IMR-90 (cell line): Measurements from ENCODE around the gene HIVEP3. TPM values are rescaled to one million over a fixed set of nuclear protein-coding genes. Genes with fewer than 3 reads are reported as not detected.

Experiments used
- ATAC-seq: fragments of 200-7000 bp; cut with Tn5 transposase; 2 replicates; pipeline ENCODE4 v1.9.1; 2020; ENCODE audit warnings: low read depth, mild to moderate bottlenecking, moderate library complexity
- BruUV-seq: library from RNA; stranded (reverse); fragments of 400-500 nt; replicated peaks from 2 replicates; lab custom pipeline; 2021; lab: Mats Ljungman, UMichigan
- CTCF ChIA-PET: fragments of 300-600 bp; formaldehyde crosslinking; extraction: SDS; loops from one replicate; lab custom pipeline; 2021; ENCODE audit warnings: antibody characterized with exemption; lab: Yijun Ruan, JAX
- POLR2A ChIA-PET: fragments of 300-600 bp; sonication (Branson Sonifier 250); formaldehyde crosslinking; loops from one replicate; lab custom pipeline; 2022; ENCODE audit warnings: antibody characterized with exemption; ENCODE audit not compliant: unreplicated experiment; lab: Charles Lee
- DNase-seq: peaks from one replicate; pipeline ENCODE4 v3.0.0; 2013
- H2AFZ ChIP-seq: replicated peaks from 2 replicates; pipeline ENCODE3; 2013; ENCODE audit warnings: low read length, mild to moderate bottlenecking; ENCODE audit not compliant: poor library complexity
- H2AK5ac ChIP-seq: 2 replicates; pipeline ENCODE4 v1.6.1; 2013; ENCODE audit warnings: low read depth, low read length, inconsistent platforms
- H2AK9ac ChIP-seq: replicated peaks from 2 replicates; pipeline ENCODE3; 2013; ENCODE audit warnings: mild to moderate bottlenecking, low read depth, low read length, moderate library complexity; ENCODE audit not compliant: poor library complexity
- H2BK120ac ChIP-seq: 2 replicates; pipeline ENCODE4 v1.6.1; 2013; ENCODE audit warnings: low read depth, low read length, inconsistent platforms
- H2BK15ac ChIP-seq: 3 replicates; pipeline ENCODE4 v1.6.1; 2013; ENCODE audit warnings: low read depth, low read length, inconsistent platforms
- H2BK20ac ChIP-seq: 2 replicates; pipeline ENCODE4 v1.6.1; 2013; ENCODE audit warnings: low read depth, mild to moderate bottlenecking, inconsistent platforms, low read length, moderate library complexity
- H2BK5ac ChIP-seq: 2 replicates; pipeline ENCODE4 v1.6.1; 2013; ENCODE audit warnings: mild to moderate bottlenecking, low read depth, low read length, inconsistent platforms; ENCODE audit not compliant: poor library complexity, severe bottlenecking
- H3K14ac ChIP-seq: replicated peaks from 2 replicates; pipeline ENCODE4 v1.6.1; 2013; ENCODE audit warnings: low read depth, low read length, inconsistent platforms
- H3K18ac ChIP-seq: 2 replicates; pipeline ENCODE4 v1.6.1; 2013; ENCODE audit warnings: low read depth, low read length, control low read depth
- H3K23ac ChIP-seq: 2 replicates; pipeline ENCODE4 v1.6.1; 2013; ENCODE audit warnings: low read depth, low read length, inconsistent platforms
- H3K27ac ChIP-seq: 2 replicates; pipeline ENCODE4 v1.5.1; 2013; ENCODE audit warnings: mild to moderate bottlenecking, control low read depth, low read length; ENCODE audit not compliant: insufficient read depth
- H3K27me3 ChIP-seq: 2 replicates; pipeline ENCODE4 v1.6.1; 2013; ENCODE audit warnings: low read length; ENCODE audit not compliant: control insufficient read depth, insufficient read depth
- H3K36me3 ChIP-seq: 2 replicates; pipeline ENCODE4 v1.6.1; 2013; ENCODE audit warnings: low read length, mixed read lengths; ENCODE audit not compliant: control insufficient read depth, insufficient read depth
- H3K4ac ChIP-seq: 2 replicates; pipeline ENCODE4 v1.6.1; 2013; ENCODE audit warnings: low read depth, low read length, inconsistent platforms
- H3K4me1 ChIP-seq: 2 replicates; pipeline ENCODE4 v1.6.1; 2013; ENCODE audit warnings: low read length, mixed read lengths; ENCODE audit not compliant: control insufficient read depth, insufficient read depth
- H3K4me2 ChIP-seq: 2 replicates; pipeline ENCODE4 v1.6.1; 2013; ENCODE audit warnings: low read depth, mild to moderate bottlenecking, control low read depth, low read length, moderate library complexity
- H3K4me3 ChIP-seq: 2 replicates; pipeline ENCODE4 v1.5.1; 2013; ENCODE audit warnings: low read depth, mild to moderate bottlenecking, control low read depth, low read length, moderate library complexity; ENCODE audit not compliant: insufficient read depth
- H3K56ac ChIP-seq: 2 replicates; pipeline ENCODE4 v1.6.1; 2013; ENCODE audit warnings: low read length, inconsistent platforms; ENCODE audit not compliant: insufficient read depth; ENCODE audit errors: extremely low read depth
- H3K79me1 ChIP-seq, 2 experiments: 2 replicates each; pipeline ENCODE4 v1.6.1; 2013; ENCODE audit warnings: low read length in 2 of 2, inconsistent platforms in 1 of 2, low read depth in 1 of 2
- H3K9ac ChIP-seq: 2 replicates; pipeline ENCODE4 v1.6.1; 2013; ENCODE audit warnings: low read depth, low read length, control low read depth
- H3K9me1 ChIP-seq: 2 replicates; pipeline ENCODE4 v1.6.1; 2013; ENCODE audit warnings: low read length, inconsistent platforms; ENCODE audit not compliant: insufficient read depth
- H3K9me3 ChIP-seq: 2 replicates; pipeline ENCODE4 v1.6.1; 2013; ENCODE audit warnings: low read length; ENCODE audit not compliant: control insufficient read depth, insufficient read depth
- H4K20me1 ChIP-seq: 2 replicates; pipeline ENCODE4 v1.6.1; 2013; ENCODE audit warnings: low read length, inconsistent platforms; ENCODE audit not compliant: insufficient read depth
- H4K5ac ChIP-seq: 2 replicates; pipeline ENCODE4 v1.6.1; 2013; ENCODE audit warnings: mild to moderate bottlenecking, low read depth, low read length, control low read depth
- H4K8ac ChIP-seq, 2 experiments: 2 replicates each; pipeline ENCODE4 v1.6.1; 2013; ENCODE audit warnings: low read depth in 2 of 2, low read length in 2 of 2, control low read depth in 1 of 2, inconsistent platforms in 1 of 2
- H4K91ac ChIP-seq: 2 replicates; pipeline ENCODE4 v1.6.1; 2013; ENCODE audit warnings: low read depth, low read length, inconsistent platforms; ENCODE audit not compliant: insufficient read depth
- CHD1 ChIP-seq: IDR thresholded peaks from 2 replicates; pipeline ENCODE4 v1.6.1; 2012; ENCODE audit warnings: low read depth, low read length, improper control_type of control experiment
- NFE2L2 ChIP-seq: fragments of 150-350 bp; IDR thresholded peaks from 2 replicates; pipeline ENCODE4 v1.6.1; 2016; ENCODE audit warnings: low read depth, mild to moderate bottlenecking, low read length
- WGBS, 2 experiments: methylation state at CpG; one replicate each; pipeline versions ENCODE4 v1.1.5 to v1.1.7; 2013; ENCODE audit warnings: missing lambda C conversion rate in 2 of 2; ENCODE audit not compliant: insufficient read length in 1 of 2; ENCODE audit errors: extremely low coverage in 2 of 2; 5-methylcytosine and 5-hydroxymethylcytosine counted together
- dilution Hi-C: fragments of 300-500 bp; cut with HindIII; formaldehyde crosslinking; loops from one replicate; pipeline ENCODE4 v1.14.3; 2018; ENCODE audit warnings: low sequenced_read_pairs; ENCODE audit not compliant: unreplicated experiment
- in situ Hi-C: fragments of 300-500 bp; cut with MboI; formaldehyde crosslinking; loops from 3 replicates; pipeline ENCODE4 v1.14.3; 2019; ENCODE audit warnings: low sequenced_read_pairs, inconsistent platforms, mixed read lengths
- intact Hi-C: fragments of 100-400 bp; cut with micrococcal nuclease; formaldehyde crosslinking; loops from 2 replicates; pipeline ENCODE4 v1.10.0; 2022
- polyA plus RNA-seq, 3 experiments: library from polyadenylated mRNA; depleted of rRNA; stranded (reverse); fragments of >200 nt; gene quantifications; 2 replicates each; pipeline ENCODE4 v1.2.3, GENCODE V29; 2012; ENCODE audit warnings: low replicate concordance in 1 of 3
- total RNA-seq: library from RNA; depleted of rRNA; stranded (reverse); fragments of >200 nt; gene quantifications from 2 replicates; pipeline ENCODE4 v1.2.3, GENCODE V29; 2012

Gene HIVEP3
- total and polyA plus RNA-seq, 2 of the 4 experiments (the other 2 are of a cell fraction), result 1.4 to 4.0 TPM

DNA sequence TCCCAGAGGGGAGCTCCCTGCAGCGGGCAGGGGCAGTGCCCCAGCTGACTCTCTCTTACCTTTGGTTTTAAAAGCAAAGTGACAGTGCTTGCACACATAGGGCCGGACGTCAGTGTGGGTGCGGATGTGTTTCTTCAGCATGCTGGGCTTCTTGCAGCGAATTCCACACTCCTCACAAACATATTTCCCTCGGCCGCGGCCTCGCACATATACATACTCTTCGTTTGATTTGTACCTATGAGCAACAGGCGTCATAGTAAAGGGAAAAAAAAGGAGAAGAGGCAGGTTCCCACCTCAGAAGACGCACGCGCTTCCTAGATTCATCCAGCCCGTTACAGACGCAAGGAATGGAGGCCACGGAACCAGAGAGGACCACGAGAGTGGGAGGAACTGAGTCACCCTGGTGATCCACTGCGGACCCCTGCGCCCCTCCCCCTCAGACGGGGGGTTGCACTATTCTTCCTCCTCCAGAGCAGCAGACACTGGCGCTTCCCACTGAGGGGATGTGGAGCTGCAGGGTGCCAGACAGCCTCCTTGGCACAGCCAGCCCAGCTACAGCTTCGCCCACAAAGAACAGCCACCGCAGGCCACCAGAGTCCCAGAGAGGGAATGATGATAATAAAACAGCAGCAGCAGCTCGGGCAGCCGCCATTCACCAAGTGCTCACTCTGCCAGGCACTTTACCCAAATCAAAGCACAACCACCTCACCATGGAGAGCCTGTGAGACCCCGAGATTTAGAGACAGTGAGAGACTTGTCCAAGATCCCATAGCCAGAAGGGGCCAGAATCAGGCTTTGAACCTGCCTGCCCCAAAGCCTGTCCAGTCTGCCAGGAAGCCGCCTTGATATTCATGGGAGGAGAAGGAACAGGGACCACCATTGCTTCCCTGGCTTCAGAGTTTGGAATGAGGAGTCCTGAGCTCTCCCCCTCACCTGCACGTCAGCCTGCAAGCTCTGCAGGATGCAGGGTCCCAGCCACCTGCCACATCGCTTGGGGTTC, 393.7 kb downstream of the HIVEP3 start:
- CTCF ChIA-PET, result interaction anchor here (1.0 kb wide), 1 partner anchor 9 kb away, joined by 4 read pairs; no protein-coding TSS in a partner anchor
- H3K79me1 ChIP-seq, result no peaks in the 10 kb centered on the region
- no peak overlapping the region for H2BK15ac ChIP-seq
- intact Hi-C loops (no loop called here), dilution Hi-C loops (no loop called here), in situ Hi-C loops (no loop called here)
- H4K91ac ChIP-seq, result no peak overlapping the region
- POLR2A ChIA-PET, result no interaction called here
- no TSS peak for BruUV-seq
- no peak for DNase-seq
- H3K27me3 ChIP-seq, result no peaks in the 10 kb centered on the region
- H3K9me1 ChIP-seq, result 0 out of 2 replicates have a peak, but pooled peaks cover 6% of the 10 kb centered on the region
- H3K14ac ChIP-seq, result no peak overlapping the region
- no peak overlapping the region for H3K4ac ChIP-seq
- H3K9ac ChIP-seq, result no peak overlapping the region
- no peak overlapping the region for H2BK5ac ChIP-seq
- no peak overlapping the region for H2AK5ac ChIP-seq
- TF ChIP-seq NFE2L2 (no peak), CHD1 (no peak)
- no peak overlapping the region for H2AFZ ChIP-seq
- WGBS, 2 experiments, result 93% methylated on average over 4 of the region's 30 CpGs; no CpG with 5 or more reads in 1 of the 2 experiments
- H3K4me2 ChIP-seq, result no peak overlapping the region
- H3K18ac ChIP-seq, result no peak overlapping the region
- no peak overlapping the region for H3K56ac ChIP-seq
- H4K20me1 ChIP-seq, result no peaks in the 10 kb centered on the region
- H3K9me3 ChIP-seq, result no peaks in the 10 kb centered on the region
- no peaks in the 10 kb centered on the region for H3K4me1 ChIP-seq
- H2BK120ac ChIP-seq, result no peak overlapping the region
- H3K27ac ChIP-seq, result no peak overlapping the region
- no peaks in the 10 kb centered on the region for H3K36me3 ChIP-seq
- H2BK20ac ChIP-seq, result no peak overlapping the region
- H2AK9ac ChIP-seq, result no peak overlapping the region
- H4K8ac ChIP-seq, result no peak overlapping the region
- H3K23ac ChIP-seq, result no peak overlapping the region
- ATAC-seq, result no peak
- no peak overlapping the region for H3K4me3 ChIP-seq
- H4K5ac ChIP-seq, result no peak overlapping the region
